WTC11 (cell line): ENCODE results near the gene TANGO6. TPM values are rescaled to one million over a fixed set of nuclear protein-coding genes. Genes with fewer than 3 reads are reported as not detected.
A peak's percentile ranks its signal among the peaks of the same experiment; 100 is the strongest.

Experiments
- ATAC-seq: fragments of 200-7000 bp; cut with Tn5 transposase; 2 replicates; pipeline ENCODE4 v1.10.0; 2021; ENCODE audit warnings: mild to moderate bottlenecking, moderate library complexity
- CTCF ChIA-PET: fragments of 300-600 bp; sonication (Branson Sonifier 250); formaldehyde crosslinking; loops from one replicate; lab custom pipeline; 2021; ENCODE audit warnings: antibody characterized with exemption; lab: Charles Lee
- POLR2A ChIA-PET: fragments of 350-600 bp; sonication (Branson Sonifier 250); formaldehyde crosslinking; loops from one replicate; lab custom pipeline; 2021; ENCODE audit warnings: antibody characterized with exemption; lab: Charles Lee
- DNase-seq: peaks from one replicate; pipeline ENCODE4 v3.0.0; 2021; ENCODE audit warnings: low spot score
- H3K27ac Mint-ChIP-seq: 2 replicates; pipeline ENCODE4 v1.8.0; 2021; ENCODE audit warnings: mixed read lengths
- H3K27me3 Mint-ChIP-seq: 2 replicates; pipeline ENCODE4 v1.8.0; 2021; ENCODE audit warnings: low read depth, mild to moderate bottlenecking, moderate library complexity, mixed read lengths
- H3K36me3 Mint-ChIP-seq: 2 replicates; pipeline ENCODE4 v1.8.0; 2021; ENCODE audit warnings: mixed read lengths
- H3K4me1 Mint-ChIP-seq: 2 replicates; pipeline ENCODE4 v1.8.0; 2022; ENCODE audit warnings: mixed read lengths
- H3K4me3 Mint-ChIP-seq: 2 replicates; pipeline ENCODE4 v1.8.0; 2021; ENCODE audit warnings: mild to moderate bottlenecking, moderate library complexity, mixed read lengths
- H3K9me3 Mint-ChIP-seq: 2 replicates; pipeline ENCODE4 v1.8.0; 2021; ENCODE audit warnings: mixed read lengths
- ARID4B ChIP-seq: sonication (generic); formaldehyde crosslinking; IDR thresholded peaks from 2 replicates; pipeline ENCODE4 v1.8.0; 2023; ENCODE audit warnings: missing genetic modification reagents, mild to moderate bottlenecking, borderline replicate concordance
- ATF6 ChIP-seq: sonication (generic); formaldehyde crosslinking; IDR thresholded peaks from 2 replicates; pipeline ENCODE4 v1.8.1; 2023; ENCODE audit warnings: mild to moderate bottlenecking, missing genetic modification reagents
- CREB1 ChIP-seq: sonication (generic); formaldehyde crosslinking; IDR thresholded peaks from 2 replicates; pipeline ENCODE4 v1.8.0; 2023; ENCODE audit warnings: mild to moderate bottlenecking, missing genetic modification reagents
- E2F5 ChIP-seq: sonication (generic); formaldehyde crosslinking; IDR thresholded peaks from 2 replicates; pipeline ENCODE4 v1.8.1; 2022; ENCODE audit warnings: mild to moderate bottlenecking, moderate library complexity, missing genetic modification reagents
- ELF4 ChIP-seq: sonication (generic); formaldehyde crosslinking; IDR thresholded peaks from 2 replicates; pipeline ENCODE4 v1.8.1; 2022; ENCODE audit warnings: low read depth, mild to moderate bottlenecking, moderate library complexity, missing genetic modification reagents
- EMX1 ChIP-seq: fragments of 250-450 bp; sonication (Bioruptor Pico); IDR thresholded peaks from 2 replicates; pipeline ENCODE4 v1.8.0; 2021; ENCODE audit warnings: mild to moderate bottlenecking
- FOXJ3 ChIP-seq: sonication (generic); formaldehyde crosslinking; IDR thresholded peaks from 2 replicates; pipeline ENCODE4 v1.9.0; 2021; ENCODE audit warnings: missing genetic modification reagents, mild to moderate bottlenecking, borderline replicate concordance
- HMGXB4 ChIP-seq: sonication (generic); formaldehyde crosslinking; IDR thresholded peaks from 2 replicates; pipeline ENCODE4 v1.8.1; 2023; ENCODE audit warnings: mild to moderate bottlenecking, moderate library complexity, missing genetic modification reagents
- JUN ChIP-seq: sonication (generic); formaldehyde crosslinking; IDR thresholded peaks from 2 replicates; pipeline ENCODE4 v1.8.0; 2023; ENCODE audit warnings: mild to moderate bottlenecking, missing genetic modification reagents
- MAX ChIP-seq: sonication (generic); formaldehyde crosslinking; IDR thresholded peaks from 2 replicates; pipeline ENCODE4 v1.8.0; 2022; ENCODE audit warnings: mild to moderate bottlenecking, missing genetic modification reagents
- MLX ChIP-seq: sonication (generic); formaldehyde crosslinking; IDR thresholded peaks from 2 replicates; pipeline ENCODE4 v1.8.1; 2023; ENCODE audit warnings: mild to moderate bottlenecking, missing genetic modification reagents, moderate library complexity
- NR3C1 ChIP-seq: sonication (generic); formaldehyde crosslinking; conservative IDR thresholded peaks from 2 replicates; pipeline ENCODE4 v1.8.1; 2023; ENCODE audit warnings: low read depth, mild to moderate bottlenecking, missing genetic modification reagents
- RORB ChIP-seq: fragments of 250-450 bp; sonication (Bioruptor Pico); IDR thresholded peaks from 2 replicates; pipeline ENCODE4 v1.9.0; 2021; ENCODE audit warnings: mild to moderate bottlenecking
- SMAD3 ChIP-seq: sonication (generic); formaldehyde crosslinking; IDR thresholded peaks from 2 replicates; pipeline ENCODE4 v1.8.0; 2022; ENCODE audit warnings: missing genetic modification reagents, mild to moderate bottlenecking, borderline replicate concordance
- SMAD4 ChIP-seq: sonication (generic); formaldehyde crosslinking; IDR thresholded peaks from 2 replicates; pipeline ENCODE4 v1.8.0; 2022; ENCODE audit warnings: mild to moderate bottlenecking, missing genetic modification reagents
- ZBTB21 ChIP-seq: sonication (generic); formaldehyde crosslinking; IDR thresholded peaks from 2 replicates; pipeline ENCODE4 v1.8.1; 2023; ENCODE audit warnings: mild to moderate bottlenecking, missing genetic modification reagents, borderline replicate concordance
- ZBTB43 ChIP-seq: sonication (generic); formaldehyde crosslinking; IDR thresholded peaks from 2 replicates; pipeline ENCODE4 v1.8.1; 2023; ENCODE audit warnings: mild to moderate bottlenecking, missing genetic modification reagents
- ZNF263 ChIP-seq: sonication (generic); formaldehyde crosslinking; IDR thresholded peaks from 2 replicates; pipeline ENCODE4 v1.8.1; 2022; ENCODE audit warnings: low read depth, mild to moderate bottlenecking, moderate library complexity, missing genetic modification reagents
- ZNF512 ChIP-seq: sonication (generic); formaldehyde crosslinking; IDR thresholded peaks from 2 replicates; pipeline ENCODE4 v1.8.1; 2022; ENCODE audit warnings: missing genetic modification reagents, borderline replicate concordance
- total RNA-seq: library from RNA; stranded (reverse); gene quantifications from 3 replicates; pipeline ENCODE4 v1.2.3, GENCODE V29; 2021

The TANGO6 gene
- total RNA-seq, 1 experiment from 2014 or later = 15.6 TPM

GRCh38 chr16:68993456-68993855, 150.1 kb downstream of the TANGO6 start:
- Mint-ChIP-seq H3K27me3 (no peaks in the 10 kb centered on the region; the same call in 1 of the 2 replicates), H3K27ac (0 out of 2 replicates have a peak overlapping the region, but pooled peaks have one; percentile 58), H3K4me1 (peaks cover 74% of the 10 kb centered on the region), H3K9me3 (peaks cover 10% of the 10 kb centered on the region; the same call in 1 of the 2 replicates), H3K36me3 (peaks cover 16% of the 10 kb centered on the region), H3K4me3 (no peak overlapping the region)
- ChIA-PET CTCF (interaction anchor here (1.7 kb wide), 1 partner anchor 112 kb away, joined by 10 read pairs; the partner anchor contains the start of gene HAS3), POLR2A (no interaction called here)
- DNase-seq (no peak), ATAC-seq (no peak)
- no peak for TF ChIP-seq ZNF512
- TF ChIP-seq ZNF263 = no peak
- TF ChIP-seq SMAD3 (CRISPR knock-in tag) = no peak
- no peak for TF ChIP-seq HMGXB4 (CRISPR knock-in tag)
- TF ChIP-seq EMX1 (CRISPR knock-in tag) = no peak
- TF ChIP-seq MLX (CRISPR knock-in tag) = no peak

GRCh38 chr16:68993885-68994284, 150.6 kb downstream of the TANGO6 start:
- POLR2A ChIA-PET = no interaction called here
- Mint-ChIP-seq H3K9me3 (peaks cover 10% of the 10 kb centered on the region; the same call in 1 of the 2 replicates), H3K4me3 (no peak overlapping the region), H3K27ac (peak overlapping the region; percentile 58), H3K4me1 (peaks cover 70% of the 10 kb centered on the region), H3K36me3 (peaks cover 16% of the 10 kb centered on the region), H3K27me3 (no peaks in the 10 kb centered on the region; the same call in 1 of the 2 replicates)
- no peak for ATAC-seq
- no peak for DNase-seq
- CTCF ChIA-PET = interaction anchor here (0.5 to 1.7 kb wide), 8 partner anchors 16 to 156 kb away, joined by 3 to 10 read pairs (median 4); partner anchors contain the start of gene HAS3
- TF ChIP-seq ARID4B (CRISPR knock-in tag) (no peak), SMAD3 (CRISPR knock-in tag) (no peak), FOXJ3 (CRISPR knock-in tag) (no peak), CREB1 (CRISPR knock-in tag) (no peak), NR3C1 (CRISPR knock-in tag) (no peak), RORB (CRISPR knock-in tag) (no peak), ZBTB21 (CRISPR knock-in tag) (no peak), MAX (CRISPR knock-in tag) (no peak), ZBTB43 (CRISPR knock-in tag) (no peak), JUN (CRISPR knock-in tag) (no peak), E2F5 (CRISPR knock-in tag) (no peak), SMAD4 (no peak), ATF6 (no peak), ELF4 (CRISPR knock-in tag) (no peak)
